Right atrium auricular region (tissue), 2 donors: ENCODE data around the gene ING3. TPM values are rescaled to one million over a fixed set of nuclear protein-coding genes. Genes with fewer than 3 reads are reported as not detected.

Source experiments
- DNase-seq: peaks from one replicate; pipeline ENCODE4 v3.0.0-alpha.2; 2019; ENCODE audit warnings: low spot score
- H3K27ac ChIP-seq, 2 donors: fragments of 200-600 bp; sonication (generic); 1 replicate in 1 of 2; 2 replicates in 1 of 2; pipeline ENCODE4 v1.5.1; 2016 to 2019
- H3K27me3 ChIP-seq, 2 donors: fragments of 200-600 bp; sonication (generic); one replicate each; pipeline versions ENCODE4 v1.5.1 to v1.6.0; 2017 to 2019
- H3K36me3 ChIP-seq: fragments of 200-600 bp; sonication (generic); one replicate; pipeline ENCODE4 v1.5.1; 2016
- H3K4me1 ChIP-seq, 2 donors: fragments of 200-600 bp; sonication (generic); one replicate each; pipeline versions ENCODE4 v1.5.1 to v1.6.0; 2017 to 2019
- H3K4me3 ChIP-seq, 2 donors: fragments of 200-600 bp; sonication (generic); 1 replicate in 1 of 2; 2 replicates in 1 of 2; pipeline ENCODE4 v1.5.1; 2017 to 2019; ENCODE audit warnings: mild to moderate bottlenecking in 1 of 2, moderate library complexity in 1 of 2
- H3K9me3 ChIP-seq, 2 donors: fragments of 200-600 bp; sonication (generic); one replicate each; pipeline ENCODE4 v1.5.1; 2019
- total RNA-seq, 2 donors: library from RNA; depleted of rRNA; stranded (reverse); fragments of >200 nt; gene quantifications; one replicate each; pipeline ENCODE4 v1.1.0, GENCODE V29; 2016
- TF ChIP-seq, protein P1 (sequence below), 2 donors: fragments of 200-600 bp; sonication (generic); IDR thresholded peaks; one replicate each; pipeline ENCODE4 v1.5.1; 2019; ENCODE audit warnings: antibody characterized with exemption in 2 of 2

The ING3 gene
- total RNA-seq, 2 donors from 2014 or later: 9.9 to 10.4 TPM

DNA sequence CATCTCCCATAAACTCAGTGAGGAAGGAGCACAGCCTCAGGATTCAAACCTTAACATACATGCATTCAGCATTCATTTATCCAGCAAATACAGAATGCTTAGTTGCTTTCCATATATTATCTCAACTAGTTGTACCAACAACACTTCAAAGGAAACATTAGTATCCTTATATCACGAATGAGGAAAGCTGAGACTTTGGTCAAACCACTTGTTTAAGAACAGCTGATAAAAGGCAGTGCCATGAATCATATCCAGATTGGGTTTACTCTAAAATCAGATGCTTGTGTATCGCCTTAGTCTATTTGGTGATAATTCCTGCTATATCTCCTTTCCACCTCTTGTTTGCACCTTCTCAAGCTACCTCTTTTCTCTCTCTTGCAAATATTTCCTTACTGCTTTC lies 36.1 kb downstream of the ING3 start:
- Histone ChIP-seq H3K9me3 (no peaks in the 10 kb centered on the region), H3K4me1 (peaks cover 0 to 14% of the 10 kb centered on the region in 2 donors), H3K27ac (no peak overlapping the region), H3K36me3 (no peaks in the 10 kb centered on the region), H3K4me3 (no peak overlapping the region), H3K27me3 (no peaks in the 10 kb centered on the region)
- TF ChIP-seq, protein P1, sequence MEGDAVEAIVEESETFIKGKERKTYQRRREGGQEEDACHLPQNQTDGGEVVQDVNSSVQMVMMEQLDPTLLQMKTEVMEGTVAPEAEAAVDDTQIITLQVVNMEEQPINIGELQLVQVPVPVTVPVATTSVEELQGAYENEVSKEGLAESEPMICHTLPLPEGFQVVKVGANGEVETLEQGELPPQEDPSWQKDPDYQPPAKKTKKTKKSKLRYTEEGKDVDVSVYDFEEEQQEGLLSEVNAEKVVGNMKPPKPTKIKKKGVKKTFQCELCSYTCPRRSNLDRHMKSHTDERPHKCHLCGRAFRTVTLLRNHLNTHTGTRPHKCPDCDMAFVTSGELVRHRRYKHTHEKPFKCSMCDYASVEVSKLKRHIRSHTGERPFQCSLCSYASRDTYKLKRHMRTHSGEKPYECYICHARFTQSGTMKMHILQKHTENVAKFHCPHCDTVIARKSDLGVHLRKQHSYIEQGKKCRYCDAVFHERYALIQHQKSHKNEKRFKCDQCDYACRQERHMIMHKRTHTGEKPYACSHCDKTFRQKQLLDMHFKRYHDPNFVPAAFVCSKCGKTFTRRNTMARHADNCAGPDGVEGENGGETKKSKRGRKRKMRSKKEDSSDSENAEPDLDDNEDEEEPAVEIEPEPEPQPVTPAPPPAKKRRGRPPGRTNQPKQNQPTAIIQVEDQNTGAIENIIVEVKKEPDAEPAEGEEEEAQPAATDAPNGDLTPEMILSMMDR (IDR thresholded peaks at IDR 0.05): no peak
- DNase-seq: no peak

DNA sequence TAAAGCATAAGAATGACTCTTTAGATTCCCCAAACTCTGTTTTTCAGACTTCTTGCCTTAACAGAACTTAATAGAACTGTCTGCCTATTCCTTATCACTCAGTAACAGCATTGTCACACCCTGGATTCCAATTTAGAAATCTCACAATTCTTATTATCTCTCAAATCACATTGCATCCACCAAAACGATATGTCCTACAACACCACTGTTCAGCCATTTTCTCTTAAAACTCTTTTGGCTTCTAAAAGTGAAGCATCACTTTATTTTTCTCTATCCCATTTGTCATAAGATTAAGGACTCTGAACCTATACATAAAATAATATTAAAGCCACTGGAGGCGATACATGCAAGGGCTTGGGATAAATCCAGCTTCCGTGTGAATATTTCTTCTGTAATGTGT lies 36.7 kb downstream of the ING3 start:
- peak overlapping the region in 1 of 2 donors; percentile 56 for H3K4me3 ChIP-seq
- H3K27me3 ChIP-seq: no peaks in the 10 kb centered on the region
- H3K9me3 ChIP-seq: no peaks in the 10 kb centered on the region
- H3K4me1 ChIP-seq: peaks cover 0 to 20% of the 10 kb centered on the region in 2 donors
- H3K36me3 ChIP-seq: no peaks in the 10 kb centered on the region
- peak overlapping the region; percentile 92 to 94 for H3K27ac ChIP-seq
- no peak for DNase-seq
- TF ChIP-seq, protein P1 (IDR thresholded peaks at IDR 0.05): no peak

DNA sequence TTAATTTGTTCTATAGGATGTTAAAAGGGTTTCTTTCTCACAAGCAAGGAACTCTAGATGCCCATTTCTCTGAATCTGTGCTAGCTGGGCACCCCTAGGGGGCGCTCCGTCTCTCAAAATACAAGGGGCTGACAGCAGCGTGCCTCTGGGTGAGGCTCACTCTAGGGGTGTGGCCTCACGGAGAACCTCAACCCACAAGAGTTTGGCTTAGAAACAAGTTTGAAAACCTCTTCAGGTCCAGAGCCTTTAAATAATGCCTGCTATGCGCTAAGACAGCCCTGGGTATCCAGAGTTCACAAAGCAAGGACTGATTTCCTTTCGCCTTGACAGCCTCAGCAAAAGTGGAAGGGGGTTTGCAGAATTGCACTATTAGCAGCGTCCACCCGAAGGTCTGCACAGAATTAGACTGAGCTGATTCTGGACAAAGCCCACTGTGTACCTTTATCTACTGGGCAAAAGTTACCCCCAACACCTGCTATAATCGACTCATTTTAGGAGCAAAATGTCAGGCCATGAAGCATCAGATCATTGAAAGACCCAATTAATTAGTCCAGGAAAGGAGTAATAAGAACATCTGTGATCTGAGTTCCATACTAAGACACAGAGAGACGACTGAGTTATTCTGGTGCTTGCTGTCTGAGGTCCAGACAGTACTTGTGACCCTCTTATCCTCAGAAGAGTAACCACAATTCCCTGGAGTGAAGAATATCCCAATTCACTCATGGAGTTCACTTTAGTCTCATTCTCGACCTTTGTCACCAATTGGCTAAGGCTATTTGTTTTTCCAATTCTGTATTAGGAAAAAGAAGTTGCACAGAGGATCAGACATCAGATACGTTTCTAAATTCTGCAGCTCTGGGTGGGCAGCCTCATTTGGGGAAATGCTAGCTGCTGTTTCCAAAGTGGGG lies 37.4 kb downstream of the ING3 start:
- no peaks in the 10 kb centered on the region for H3K27me3 ChIP-seq
- no peaks in the 10 kb centered on the region for H3K9me3 ChIP-seq
- TF ChIP-seq, protein P1 (IDR thresholded peaks at IDR 0.05): peak; percentile 89 to 94
- H3K27ac ChIP-seq: peak overlapping the region; percentile 92 to 94
- no peaks in the 10 kb centered on the region for H3K36me3 ChIP-seq
- H3K4me1 ChIP-seq: peaks cover 0 to 25% of the 10 kb centered on the region in 2 donors
- DNase-seq: peak; percentile 93
- H3K4me3 ChIP-seq: peak overlapping the region; percentile 53 to 56

DNA sequence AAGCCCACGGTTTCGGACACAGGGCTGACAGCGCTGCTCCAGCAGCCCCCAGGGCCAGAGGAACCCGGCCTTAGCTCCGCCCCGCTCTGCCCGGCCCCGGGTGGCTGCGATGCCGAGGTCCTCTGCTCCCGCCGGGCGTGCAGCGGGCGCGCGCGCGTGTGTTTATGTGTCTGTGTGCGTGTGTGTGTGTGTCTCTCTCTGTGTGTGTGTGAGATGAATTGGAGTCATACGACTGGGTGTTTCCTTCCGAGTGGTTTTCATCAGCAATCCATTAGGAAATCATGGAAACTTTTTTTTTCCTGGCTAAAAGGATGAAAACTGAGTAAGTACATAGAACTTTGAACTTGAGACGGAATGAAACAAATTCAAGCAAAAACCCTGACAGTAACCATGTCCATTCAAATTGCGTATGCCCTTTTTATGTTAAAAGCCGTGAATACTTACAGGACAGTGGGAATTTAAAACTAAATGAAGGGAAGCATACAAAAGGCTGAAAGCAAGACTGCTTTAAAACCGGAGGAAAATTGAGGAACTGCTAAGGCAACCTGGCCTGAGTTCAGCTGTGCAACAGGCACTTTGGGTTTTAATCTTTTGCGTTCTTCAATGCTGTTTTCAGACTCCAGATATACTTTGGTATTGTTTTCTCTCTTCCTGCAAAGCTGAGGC lies 38.1 kb downstream of the ING3 start, which contains the start of gene CPED1:
Gene CPED1 (plus strand): TSS at position 121 of the 666 bp plus-strand sequence. CDS start 911 bp downstream, outside the sequence.
- peak; percentile 82 for DNase-seq
- Histone ChIP-seq H3K27ac (peak within 1 kb of the TSS; percentile 92 to 94), H3K27me3 (no peaks in the 10 kb centered on the region), H3K4me3 (peak within 1 kb of the TSS; percentile 53 to 56), H3K36me3 (no peaks in the 10 kb centered on the region), H3K4me1 (peaks cover 0 to 33% of the 10 kb centered on the region in 2 donors), H3K9me3 (no peaks in the 10 kb centered on the region)
- TF ChIP-seq, protein P1 (IDR thresholded peaks at IDR 0.05): no peak

DNA sequence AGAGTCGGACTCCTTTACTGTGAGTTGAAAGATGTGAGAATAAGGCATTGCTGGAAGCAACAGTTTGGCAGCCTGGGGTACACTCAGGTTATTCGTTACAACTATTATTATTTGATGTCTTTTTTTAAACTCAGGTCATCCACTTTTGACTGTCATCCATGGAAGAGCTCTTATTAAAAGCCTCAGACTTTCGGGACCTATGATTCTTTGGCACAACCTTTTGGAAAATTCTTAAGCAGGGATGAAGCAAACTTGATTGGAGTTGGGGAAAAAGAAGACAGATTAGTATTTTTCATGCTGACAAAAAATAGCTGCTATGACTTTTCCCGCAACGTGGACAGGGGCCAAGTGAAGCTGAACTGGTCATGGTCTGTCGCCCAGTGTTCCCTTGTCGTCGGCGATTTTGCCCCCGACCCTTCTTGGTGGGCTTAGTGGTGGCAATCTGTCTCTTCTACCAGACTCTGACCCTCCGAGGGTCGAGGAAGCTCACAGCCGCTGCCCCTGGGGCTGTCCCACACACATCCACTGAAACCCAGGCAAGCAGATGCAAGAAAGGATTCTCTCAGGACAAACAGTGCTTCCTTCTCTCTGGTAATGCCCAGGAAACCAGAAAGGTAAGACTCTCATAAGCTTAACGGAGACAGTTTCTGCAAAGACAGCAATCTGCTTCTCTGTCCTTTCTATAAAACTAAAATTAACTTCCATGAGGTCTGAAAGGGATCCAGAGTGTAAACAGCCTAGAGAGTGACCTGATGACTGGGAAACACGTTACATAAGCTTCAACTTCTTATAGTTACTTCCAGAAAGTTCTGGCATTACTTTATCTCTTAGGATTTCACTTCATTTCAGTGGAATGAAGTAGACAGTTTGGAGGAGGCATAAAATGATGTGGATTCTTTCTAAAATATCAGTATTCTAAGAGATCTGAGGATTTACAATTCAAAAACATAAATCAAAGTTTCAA lies 39.0 kb downstream of the ING3 start:
- Histone ChIP-seq H3K27ac (peak overlapping the region; percentile 92 to 94), H3K4me3 (peak overlapping the region; percentile 53 to 56), H3K27me3 (no peaks in the 10 kb centered on the region), H3K4me1 (peaks cover 0 to 36% of the 10 kb centered on the region in 2 donors), H3K9me3 (no peaks in the 10 kb centered on the region), H3K36me3 (no peaks in the 10 kb centered on the region)
- TF ChIP-seq, protein P1 (IDR thresholded peaks at IDR 0.05): no peak
- DNase-seq: no peak
